IPS-NIHi11 (cell line): ENCODE results near the gene ITPR2.
"Not testable (repeated sequence)": the region's sequence is repeated elsewhere in the genome, so short reads cannot be mapped to it uniquely, and the experiment has no call there.

ENCODE experiments used
- DNase-seq: peaks from one replicate; pipeline ENCODE4 v3.0.0; 2012; ENCODE audit warnings: mixed read lengths, low spot score

The ITPR2 gene

GRCh38 chr12:26786865-26787514 is 46.0 kb downstream of the ITPR2 start:
- DNase-seq = no peak

- DNase-seq = no peak
These were observed 46.5 kb downstream of the ITPR2 start for GRCh38 chr12:26786491-26786864.

GRCh38 chr12:26783816-26784379 is 49.1 kb downstream of the ITPR2 start:
- DNase-seq = not testable (repeated sequence)

- no peak for DNase-seq
These were observed 49.9 kb downstream of the ITPR2 start for GRCh38 chr12:26783131-26783526.

GRCh38 chr12:26782372-26783130 is 50.4 kb downstream of the ITPR2 start:
- no peak for DNase-seq

GRCh38 chr12:26780656-26781055 is 52.3 kb downstream of the ITPR2 start:
- DNase-seq = not testable (repeated sequence)

GRCh38 chr12:26778173-26778775 is 54.7 kb downstream of the ITPR2 start:
- DNase-seq = not testable (repeated sequence)

- DNase-seq = no peak
These were observed 55.8 kb downstream of the ITPR2 start for GRCh38 chr12:26777236-26777635.

GRCh38 chr12:26775991-26776390 is 57.0 kb downstream of the ITPR2 start:
- not testable (repeated sequence) for DNase-seq

- DNase-seq = no peak
These were observed 59.5 kb downstream of the ITPR2 start for GRCh38 chr12:26773313-26774104.

- no peak for DNase-seq
These were observed 61.1 kb downstream of the ITPR2 start for GRCh38 chr12:26771861-26772260.

- no peak for DNase-seq
These were observed 62.5 kb downstream of the ITPR2 start for GRCh38 chr12:26770239-26771070.

GRCh38 chr12:26769611-26770010 is 63.4 kb downstream of the ITPR2 start:
- DNase-seq = no peak

- no peak for DNase-seq
These were observed 64.1 kb downstream of the ITPR2 start for GRCh38 chr12:26768611-26769603.

GRCh38 chr12:26767865-26768264 is 65.1 kb downstream of the ITPR2 start:
- no peak for DNase-seq

GRCh38 chr12:26767116-26767515 is 65.9 kb downstream of the ITPR2 start:
- no peak for DNase-seq

GRCh38 chr12:26762186-26762585 is 70.8 kb downstream of the ITPR2 start:
- DNase-seq = no peak

GRCh38 chr12:26761775-26762174 is 71.2 kb downstream of the ITPR2 start:
- no peak for DNase-seq

GRCh38 chr12:26760657-26761293 is 72.2 kb downstream of the ITPR2 start:
- no peak for DNase-seq
